Measurements from ENCODE around the gene GPR78.

DNA sequence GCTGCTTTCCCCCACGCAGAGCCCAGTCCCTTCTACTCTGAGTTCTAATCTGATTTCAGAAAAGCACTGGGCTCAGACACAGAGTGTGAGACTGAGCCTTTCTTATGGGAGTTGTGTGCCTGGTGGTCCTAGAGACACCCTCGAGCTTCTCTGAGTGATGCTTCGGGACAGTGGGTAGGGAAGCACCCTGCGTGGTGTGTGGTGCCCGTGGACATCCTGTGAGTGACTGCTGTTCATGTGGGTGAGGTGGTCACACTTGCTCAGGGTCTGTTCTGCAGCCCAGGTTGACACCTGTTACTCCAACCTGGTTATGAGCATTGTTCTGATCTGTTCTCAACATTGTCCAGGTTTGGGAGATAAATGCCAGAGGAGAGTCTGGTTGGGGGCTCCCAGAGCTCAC, 6.1 kb downstream of the GPR78 start:
- TF ChIP-seq EZH2phosphoT487 (IDR thresholded peaks at IDR 0.05; ENCODE audit: insufficient read depth, low read depth): no peak
- no peak for TF ChIP-seq EZH2 (IDR thresholded peaks at IDR 0.05; ENCODE audit: insufficient read depth, poor library complexity, severe bottlenecking)
